NCI-H2227 treated with DMSO at 0.1 percent for 48 hours (cell line): Measurements from ENCODE around the gene TRAF2.
A peak's percentile ranks its signal among the peaks of the same experiment; 100 is the strongest.

Source experiments
- DNase-seq: peaks from one replicate; lab custom pipeline; 2025; lab: John Stamatoyannopoulos, UW

Gene TRAF2

DNA sequence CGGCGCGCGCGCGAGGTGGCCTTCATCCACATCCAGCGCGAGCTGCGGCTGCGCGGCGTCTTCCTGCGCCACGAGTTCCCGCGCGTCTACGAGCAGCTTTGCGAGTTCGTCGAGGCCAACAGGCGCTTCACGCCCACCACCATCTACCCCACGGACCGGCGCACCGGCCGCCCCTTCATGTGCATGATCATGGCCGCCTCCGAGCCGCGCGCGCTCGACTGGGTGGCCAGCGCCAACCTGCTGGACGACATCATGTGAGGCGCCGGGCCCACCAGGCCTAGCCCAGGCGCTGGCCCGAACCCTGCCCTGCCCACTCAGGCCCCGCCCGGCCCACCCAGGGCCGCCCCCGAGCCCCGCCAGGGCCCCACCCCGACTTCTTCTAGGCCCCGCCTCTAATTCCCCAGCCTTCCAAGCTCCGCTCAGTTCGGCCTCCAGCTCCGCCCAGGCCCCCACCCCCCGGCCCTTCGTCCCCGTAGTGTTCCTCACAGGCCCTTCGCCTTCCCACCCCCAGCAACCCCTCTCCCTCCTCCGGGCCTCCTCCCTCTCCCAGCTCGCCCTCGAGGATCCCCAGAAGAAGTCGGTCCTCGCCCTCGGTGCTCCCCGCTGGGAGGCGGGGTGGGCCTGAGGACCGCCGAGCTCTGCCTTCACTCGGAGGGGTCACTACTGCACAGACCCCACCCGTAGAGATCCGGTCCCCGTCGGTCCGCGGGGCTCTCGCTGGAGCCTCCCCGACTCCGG is 39.1 kb upstream of the TRAF2 start:
- no peak for DNase-seq

DNA sequence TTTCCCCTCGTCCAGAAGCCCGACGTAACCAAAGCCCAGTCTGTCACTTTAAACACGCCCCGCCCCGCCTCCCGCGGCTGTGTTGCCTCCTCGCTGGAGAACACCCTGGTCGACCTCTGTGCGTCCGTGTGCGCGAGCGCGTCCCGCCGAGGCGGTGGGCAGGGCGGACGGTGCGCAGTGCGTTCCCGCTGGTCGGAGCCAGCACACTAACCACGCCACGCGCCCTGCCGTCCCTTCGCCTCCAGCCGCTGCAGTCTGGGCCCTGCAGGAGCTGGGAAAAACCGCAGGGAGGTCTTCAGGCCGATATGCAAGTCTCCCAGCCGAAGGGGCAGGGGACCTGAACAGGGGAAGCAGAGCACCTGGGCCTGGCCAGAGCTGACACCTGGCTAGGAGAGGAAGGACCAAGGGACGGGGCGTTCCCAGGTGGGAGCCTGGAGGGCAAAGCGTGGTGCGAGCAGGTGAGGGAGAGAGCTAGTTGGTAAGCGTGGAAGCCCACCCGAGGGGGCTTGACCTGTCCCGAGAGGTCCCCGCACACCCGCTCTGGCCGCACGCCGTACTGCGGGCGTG is 38.4 kb upstream of the TRAF2 start:
- DNase-seq, result peak; percentile 28

DNA sequence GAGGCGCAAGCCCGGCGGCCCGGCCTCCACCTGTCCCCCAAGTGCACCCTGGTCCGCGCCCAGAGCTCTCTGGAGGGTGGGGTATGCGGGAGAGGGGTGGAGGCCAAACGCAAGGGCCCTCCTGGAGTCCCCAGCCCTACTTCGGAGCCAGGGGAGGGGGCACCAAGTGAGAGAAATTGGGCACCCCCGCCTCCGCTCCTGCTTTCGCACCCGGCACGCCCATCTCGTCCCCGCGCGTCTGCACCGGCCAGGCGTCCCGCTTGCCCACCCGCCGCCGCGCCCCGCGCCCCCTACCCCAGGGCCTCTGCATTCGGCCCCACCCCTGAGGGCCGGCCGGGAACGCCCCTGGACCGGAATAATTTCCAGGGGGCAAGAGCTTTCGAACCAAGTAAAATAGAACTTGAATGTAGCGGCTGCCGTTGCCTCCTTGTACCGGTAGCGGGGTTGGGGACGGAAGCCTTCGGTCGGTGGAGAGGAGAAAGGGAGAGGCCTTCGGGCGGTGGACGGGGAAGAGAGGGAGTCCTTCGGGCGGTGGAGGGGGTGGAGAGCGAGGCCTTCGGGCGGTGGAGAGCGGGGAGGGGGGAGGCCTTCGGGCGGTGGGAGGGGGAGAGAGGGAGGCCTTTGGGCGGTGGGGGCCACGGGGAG is 37.8 kb upstream of the TRAF2 start:
- DNase-seq, result peak; percentile 52

DNA sequence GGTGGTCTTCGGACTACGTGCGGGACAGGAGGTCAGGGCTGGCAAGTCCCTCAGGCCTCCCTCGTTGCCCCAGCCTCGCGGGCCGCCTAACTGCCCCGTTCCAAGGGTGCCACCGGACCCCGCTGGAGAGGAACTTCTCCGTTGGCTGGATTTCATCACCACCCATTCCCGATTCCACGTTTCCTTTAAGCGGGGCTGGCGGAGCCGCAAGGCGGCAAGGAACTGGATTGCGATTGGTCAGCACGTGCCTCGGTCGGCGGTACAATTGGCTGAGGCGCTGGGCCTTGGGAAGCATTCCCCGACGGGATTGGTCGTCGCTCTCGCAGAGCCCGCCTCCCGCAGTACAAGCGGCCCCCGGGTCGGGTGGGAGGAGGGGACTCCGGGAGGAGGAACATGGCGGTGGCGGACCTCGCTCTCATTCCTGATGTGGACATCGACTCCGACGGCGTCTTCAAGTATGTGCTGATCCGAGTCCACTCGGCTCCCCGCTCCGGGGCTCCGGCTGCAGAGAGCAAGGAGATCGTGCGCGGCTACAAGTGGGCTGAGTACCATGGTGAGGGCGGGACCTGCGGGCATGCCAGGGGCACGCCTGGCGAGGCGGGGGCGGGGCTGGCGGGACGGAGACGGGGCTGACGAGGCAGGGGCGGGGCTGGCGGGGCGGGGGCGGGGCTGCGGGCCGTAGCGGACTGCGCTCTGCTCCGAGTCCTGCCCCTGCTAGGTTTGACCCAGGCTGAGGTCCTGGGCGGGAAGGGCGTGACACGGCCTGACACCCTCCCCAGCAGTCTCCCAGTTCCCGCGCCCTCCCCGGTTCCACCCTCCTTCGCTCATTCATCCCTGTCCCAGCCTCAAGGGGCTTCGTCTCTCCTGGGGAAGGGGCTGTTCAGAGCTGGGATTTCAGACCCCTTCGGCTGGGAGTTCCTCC is 37.0 kb upstream of the TRAF2 start, which contains the start of gene PHPT1:
Gene PHPT1, plus strand, starts transcription at position 372 of the 922 bp plus-strand sequence. Its CDS starts 22 bp downstream, at position 394.
- DNase-seq, result peak; percentile 97

DNA sequence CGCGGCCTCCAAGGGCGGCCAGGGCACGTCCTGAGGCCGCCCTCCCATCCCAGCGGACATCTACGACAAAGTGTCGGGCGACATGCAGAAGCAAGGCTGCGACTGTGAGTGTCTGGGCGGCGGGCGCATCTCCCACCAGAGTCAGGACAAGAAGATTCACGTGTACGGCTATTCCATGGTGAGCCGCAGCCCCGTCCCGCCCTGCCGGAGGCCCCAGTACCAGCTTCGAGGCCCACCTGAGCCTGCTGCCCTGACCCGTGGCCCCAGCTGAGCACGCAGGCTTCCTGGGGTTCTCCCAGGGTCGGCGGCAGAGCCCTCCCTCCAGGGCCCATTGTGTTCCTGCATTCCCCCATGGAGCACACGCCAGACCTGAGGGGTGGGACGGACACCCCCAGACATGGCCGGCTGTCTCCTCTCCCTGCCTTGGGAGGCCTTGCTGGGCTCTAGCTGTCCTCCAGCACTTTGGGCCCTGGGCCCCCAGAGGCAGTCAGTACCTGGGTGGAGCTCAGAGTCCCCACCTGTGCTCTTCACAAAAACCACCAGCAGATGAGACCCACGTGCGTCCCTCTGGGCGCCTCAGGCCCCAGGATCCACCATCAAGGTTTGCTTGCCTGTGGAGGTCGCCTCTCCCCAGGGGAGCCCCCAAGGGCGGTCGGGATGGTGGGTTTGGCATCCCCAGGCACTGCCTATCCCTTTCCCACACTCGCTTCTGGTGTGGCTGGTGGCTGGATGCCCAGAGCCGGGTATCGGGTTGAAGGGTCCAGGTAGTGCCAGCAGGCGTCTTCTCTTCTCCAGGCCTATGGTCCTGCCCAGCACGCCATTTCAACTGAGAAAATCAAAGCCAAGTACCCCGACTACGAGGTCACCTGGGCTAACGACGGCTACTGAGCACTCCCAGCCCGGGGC is 36.1 kb upstream of the TRAF2 start:
- DNase-seq, result no peak

DNA sequence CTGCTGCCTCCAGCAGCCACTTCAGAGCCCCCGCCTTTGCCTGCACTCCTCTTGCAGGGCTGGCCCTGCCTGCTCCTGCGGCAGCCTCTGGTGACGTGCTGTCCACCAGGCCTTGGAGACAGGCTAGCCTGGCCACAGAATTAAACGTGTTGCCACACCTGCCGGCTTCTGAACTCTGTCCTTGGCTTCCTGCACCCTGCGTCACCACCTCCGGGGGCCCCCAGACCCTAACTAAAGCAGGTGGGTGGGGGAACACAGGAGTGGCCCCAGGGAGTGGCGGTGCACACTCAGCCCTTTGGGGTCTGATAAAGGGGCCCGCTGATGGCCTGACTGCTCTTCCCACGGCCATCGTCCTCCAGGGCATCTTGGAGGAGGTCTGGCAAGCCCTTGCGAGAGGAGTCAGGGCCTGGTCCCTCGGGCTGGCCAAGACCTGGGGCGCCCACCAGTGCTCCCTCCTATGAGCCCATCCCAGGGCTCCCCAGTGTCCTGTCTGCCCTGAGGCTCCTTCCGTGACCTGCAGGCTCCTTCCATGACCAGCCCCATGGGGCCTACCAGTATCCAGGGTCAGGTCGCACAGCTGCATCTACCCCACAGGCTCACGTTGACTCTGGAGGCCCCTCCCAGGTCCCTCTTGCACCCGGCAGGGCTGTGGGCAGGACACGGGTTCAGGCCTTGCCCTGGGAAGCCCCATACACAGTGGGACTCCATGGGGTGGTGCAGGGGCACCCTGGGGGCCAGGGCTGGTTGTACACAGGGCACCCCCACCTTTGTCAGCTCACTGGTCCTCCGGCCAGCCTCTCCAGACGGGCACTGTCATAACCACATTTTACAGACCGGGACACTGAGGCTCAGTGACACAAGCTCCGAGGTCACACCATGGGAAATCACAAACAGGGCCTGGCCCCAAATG is 35.2 kb upstream of the TRAF2 start:
- no peak for DNase-seq

DNA sequence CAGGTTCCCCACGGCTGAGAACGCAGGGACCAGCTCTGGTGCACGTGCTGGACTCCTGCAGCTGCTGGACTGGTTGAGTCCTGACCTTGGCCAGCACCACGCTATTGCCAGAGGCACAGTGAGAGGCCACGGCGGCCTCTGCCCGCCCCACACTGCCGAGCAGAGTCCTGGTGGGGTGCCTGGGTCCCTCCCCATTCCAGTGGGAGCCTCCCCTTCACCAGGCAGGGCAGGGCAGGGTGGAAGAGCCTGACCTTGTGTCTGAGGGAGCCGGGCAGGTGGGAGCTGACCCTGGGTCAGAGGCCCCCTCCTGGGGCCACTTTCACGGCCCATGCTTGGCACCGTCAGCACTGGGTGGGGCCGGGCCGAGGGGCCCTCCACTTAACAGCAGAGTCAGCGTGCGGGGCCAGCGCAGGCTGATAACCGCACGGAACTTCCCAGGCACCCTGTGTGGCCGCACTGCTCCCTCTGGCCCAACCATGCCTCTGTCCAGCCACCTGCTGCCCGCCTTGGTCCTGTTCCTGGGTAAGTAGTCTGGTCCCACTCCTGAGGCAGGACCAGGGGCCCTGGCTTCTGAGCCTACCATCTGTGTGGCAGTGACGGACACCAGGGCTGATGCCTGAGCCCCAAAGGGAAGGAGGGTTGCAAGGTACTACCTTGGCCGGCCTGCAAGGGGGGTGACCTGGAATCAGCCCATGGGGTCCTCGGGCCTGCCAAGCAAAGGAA is 34.2 kb upstream of the TRAF2 start, which contains the start of gene MAMDC4:
Gene MAMDC4, plus strand, starts transcription at position 406 of the 723 bp plus-strand sequence. Its CDS starts 71 bp downstream, at position 477.
- no peak for DNase-seq

DNA sequence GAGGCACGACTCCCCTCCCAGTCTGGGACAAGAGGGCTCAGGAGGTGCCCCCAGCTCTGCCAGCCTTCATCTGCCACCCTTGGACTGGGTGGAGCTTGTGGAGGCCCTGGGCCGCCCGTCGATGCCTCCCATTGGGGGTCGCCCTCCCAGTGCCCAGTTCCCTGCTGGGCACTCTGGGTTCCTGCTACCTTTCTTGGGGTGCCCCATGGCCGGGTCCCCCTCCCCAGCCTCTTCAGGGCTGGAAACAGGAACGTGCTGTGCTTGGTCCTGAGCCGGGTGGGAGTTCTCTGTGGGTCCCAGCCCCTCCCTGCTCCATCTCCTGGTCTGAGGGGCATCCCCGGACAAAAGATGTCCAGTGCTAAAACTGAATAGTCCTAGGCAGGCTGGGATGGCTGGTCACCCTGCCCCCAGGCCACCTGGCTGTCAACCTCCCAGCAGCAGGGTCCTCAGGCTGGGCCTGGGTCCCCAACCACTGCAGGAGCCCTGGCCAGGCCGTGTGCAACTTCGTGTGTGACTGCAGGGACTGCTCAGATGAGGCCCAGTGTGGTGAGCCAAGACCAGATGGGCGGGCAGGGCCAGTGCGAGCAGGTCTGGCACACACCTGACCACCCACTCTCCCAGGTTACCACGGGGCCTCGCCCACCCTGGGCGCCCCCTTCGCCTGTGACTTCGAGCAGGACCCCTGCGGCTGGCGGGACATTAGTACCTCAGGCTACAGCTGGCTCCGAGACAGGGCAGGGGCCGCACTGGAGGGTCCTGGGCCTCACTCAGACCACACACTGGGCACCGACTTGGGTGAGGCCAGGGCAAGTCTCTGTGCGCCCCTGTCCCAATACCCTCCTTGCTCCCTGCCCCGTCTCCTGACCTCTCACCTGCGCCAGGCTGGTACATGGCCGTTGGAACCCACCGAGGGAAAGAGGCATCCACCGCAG is 33.4 kb upstream of the TRAF2 start:
- DNase-seq, result no peak

DNA sequence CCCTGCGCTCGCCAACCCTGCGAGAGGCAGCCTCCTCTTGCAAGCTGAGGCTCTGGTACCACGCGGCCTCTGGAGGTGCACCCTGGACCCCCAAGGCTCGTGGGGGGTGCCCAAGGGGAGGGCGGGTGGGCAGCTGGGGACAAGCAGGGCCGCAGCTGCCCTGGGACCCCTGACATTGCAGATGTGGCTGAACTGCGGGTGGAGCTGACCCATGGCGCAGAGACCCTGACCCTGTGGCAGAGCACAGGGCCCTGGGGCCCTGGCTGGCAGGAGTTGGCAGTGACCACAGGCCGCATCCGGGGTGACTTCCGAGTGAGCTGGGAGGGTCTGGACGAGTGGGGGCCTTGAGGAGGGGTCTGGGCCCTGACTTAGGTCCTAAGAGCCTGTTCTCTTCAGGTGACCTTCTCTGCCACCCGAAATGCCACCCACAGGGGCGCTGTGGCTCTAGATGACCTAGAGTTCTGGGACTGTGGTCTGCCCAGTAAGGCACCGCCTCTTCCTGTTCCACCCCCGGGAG is 32.7 kb upstream of the TRAF2 start:
- DNase-seq, result no peak

DNA sequence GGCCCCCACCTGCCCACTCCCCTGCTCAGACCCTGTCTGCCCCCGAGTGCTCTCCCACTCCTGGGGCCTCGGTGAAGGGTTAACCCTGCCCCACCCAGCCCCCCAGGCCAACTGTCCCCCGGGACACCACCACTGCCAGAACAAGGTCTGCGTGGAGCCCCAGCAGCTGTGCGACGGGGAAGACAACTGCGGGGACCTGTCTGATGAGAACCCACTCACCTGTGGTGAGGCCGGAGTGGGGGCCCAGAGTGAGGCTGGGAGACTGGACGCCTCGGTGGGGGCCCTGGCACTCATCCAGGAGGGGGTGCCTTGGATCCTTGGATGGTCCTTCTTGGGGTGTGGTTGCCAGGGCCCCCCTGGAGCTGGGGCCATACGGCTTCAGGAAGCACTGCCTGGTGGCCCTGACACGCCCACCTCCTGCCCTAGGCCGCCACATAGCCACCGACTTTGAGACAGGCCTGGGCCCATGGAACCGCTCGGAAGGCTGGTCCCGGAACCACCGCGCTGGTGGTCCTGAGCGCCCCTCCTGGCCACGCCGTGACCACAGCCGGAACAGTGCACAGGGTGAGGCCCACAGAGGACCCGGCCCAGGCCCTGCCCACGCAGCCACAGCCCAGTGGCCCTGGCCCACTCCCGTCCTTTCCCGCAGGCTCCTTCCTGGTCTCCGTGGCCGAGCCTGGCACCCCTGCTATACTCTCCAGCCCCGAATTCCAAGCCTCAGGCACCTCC is 32.0 kb upstream of the TRAF2 start:
- DNase-seq, result no peak

DNA sequence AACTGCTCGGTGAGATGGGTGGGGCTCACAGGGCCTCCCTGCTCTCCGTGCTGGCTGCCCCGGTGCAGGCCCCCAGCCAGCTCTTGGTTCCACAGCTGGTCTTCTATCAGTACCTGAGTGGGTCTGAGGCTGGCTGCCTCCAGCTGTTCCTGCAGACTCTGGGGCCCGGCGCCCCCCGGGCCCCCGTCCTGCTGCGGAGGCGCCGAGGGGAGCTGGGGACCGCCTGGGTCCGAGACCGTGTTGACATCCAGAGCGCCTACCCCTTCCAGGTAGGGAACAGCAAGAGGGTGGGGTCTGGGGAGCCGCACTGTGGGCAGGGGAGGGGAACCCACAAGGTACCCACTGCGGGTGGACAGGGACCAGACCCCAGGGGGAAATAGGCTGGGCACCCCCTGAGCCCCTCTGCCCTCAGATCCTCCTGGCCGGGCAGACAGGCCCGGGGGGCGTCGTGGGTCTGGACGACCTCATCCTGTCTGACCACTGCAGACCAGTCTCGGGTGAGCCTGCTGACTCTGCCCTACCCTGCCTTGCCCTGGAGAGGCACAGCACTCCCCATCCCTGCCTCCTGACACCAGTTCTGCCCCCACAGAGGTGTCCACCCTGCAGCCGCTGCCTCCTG is 31.4 kb upstream of the TRAF2 start:
- no peak for DNase-seq

DNA sequence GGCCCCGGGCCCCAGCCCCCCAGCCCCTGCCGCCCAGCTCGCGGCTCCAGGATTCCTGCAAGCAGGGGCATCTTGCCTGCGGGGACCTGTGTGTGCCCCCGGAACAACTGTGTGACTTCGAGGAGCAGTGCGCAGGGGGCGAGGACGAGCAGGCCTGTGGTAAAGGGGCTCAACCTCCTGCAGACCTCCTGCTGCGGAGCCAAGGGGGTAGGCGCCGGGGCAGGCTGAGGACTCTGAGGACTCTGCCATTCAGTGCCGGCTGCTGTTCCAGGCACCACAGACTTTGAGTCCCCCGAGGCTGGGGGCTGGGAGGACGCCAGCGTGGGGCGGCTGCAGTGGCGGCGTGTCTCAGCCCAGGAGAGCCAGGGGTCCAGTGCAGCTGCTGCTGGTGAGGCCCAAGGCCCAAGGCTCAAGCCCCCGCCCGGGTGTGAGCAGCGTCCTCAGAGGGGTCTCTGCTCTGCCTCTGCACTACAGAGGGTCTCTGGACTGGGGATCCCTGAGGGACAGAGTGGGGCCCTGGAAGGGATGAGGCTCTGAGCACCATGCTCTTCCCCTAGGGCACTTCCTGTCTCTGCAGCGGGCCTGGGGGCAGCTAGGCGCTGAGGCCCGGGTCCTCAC is 30.7 kb upstream of the TRAF2 start:
- DNase-seq, result no peak

DNA sequence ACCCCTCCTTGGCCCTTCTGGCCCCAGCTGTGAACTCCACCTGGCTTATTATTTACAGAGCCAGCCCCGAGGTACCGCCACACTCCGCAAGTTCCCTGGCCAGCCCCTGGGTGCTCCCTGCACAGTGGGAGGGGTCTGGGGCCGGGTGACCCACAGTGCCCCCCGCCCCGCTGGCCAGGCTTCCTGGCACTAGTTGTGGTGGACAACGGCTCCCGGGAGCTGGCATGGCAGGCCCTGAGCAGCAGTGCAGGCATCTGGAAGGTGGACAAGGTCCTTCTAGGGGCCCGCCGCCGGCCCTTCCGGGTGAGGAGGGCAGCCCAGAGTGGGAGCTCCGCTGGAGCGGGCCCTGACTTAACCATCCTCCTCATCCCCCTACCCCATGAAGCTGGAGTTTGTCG is 30.2 kb upstream of the TRAF2 start:
- no peak for DNase-seq

DNA sequence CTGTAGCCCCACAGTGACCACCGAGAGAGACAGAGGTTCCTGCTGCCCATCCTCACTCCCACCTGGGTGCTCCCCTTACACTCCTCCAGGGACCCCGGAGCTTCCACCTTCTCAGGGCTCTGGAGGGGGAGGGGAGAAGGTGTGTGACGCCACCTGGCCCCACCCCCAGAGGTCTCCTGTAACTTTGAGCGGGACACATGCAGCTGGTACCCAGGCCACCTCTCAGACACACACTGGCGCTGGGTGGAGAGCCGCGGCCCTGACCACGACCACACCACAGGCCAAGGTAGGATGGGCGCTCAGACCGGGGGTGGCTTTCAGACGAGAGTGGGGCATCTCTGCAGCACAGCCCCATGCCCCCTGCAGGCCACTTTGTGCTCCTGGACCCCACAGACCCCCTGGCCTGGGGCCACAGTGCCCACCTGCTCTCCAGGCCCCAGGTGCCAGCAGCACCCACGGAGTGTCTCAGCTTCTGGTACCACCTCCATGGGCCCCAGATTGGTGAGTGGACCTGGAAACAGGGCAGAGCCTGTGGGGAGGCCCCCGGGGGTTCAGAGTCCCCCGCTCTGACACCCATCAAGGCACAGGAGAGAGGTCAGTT is 29.7 kb upstream of the TRAF2 start:
- DNase-seq, result no peak

DNA sequence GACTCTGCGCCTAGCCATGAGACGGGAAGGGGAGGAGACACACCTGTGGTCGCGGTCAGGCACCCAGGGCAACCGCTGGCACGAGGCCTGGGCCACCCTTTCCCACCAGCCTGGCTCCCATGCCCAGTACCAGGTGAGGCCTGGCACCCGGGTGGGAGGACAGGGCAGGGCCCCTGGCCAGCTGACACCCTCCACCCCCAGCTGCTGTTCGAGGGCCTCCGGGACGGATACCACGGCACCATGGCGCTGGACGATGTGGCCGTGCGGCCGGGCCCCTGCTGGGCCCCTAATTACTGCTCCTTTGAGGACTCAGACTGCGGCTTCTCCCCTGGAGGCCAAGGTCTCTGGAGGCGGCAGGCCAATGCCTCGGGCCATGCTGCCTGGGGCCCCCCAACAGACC is 29.1 kb upstream of the TRAF2 start:
- no peak for DNase-seq
